NCI-H1092 (cell line): Measurements from ENCODE around the gene ARG2.
"Not testable (repeated sequence)": the region's sequence is repeated elsewhere in the genome, so short reads cannot be mapped to it uniquely, and the experiment has no call there.

Experiments used
- DNase-seq: peaks from one replicate; lab custom pipeline; 2025; lab: John Stamatoyannopoulos, UW

Gene ARG2

GRCh38 chr14:67586369-67586768, 33.4 kb upstream of the ARG2 start:
- no peak for DNase-seq

GRCh38 chr14:67589204-67589770, 30.4 kb upstream of the ARG2 start:
- DNase-seq = no peak

GRCh38 chr14:67593650-67594049, 26.1 kb upstream of the ARG2 start:
- DNase-seq = not testable (repeated sequence)

- DNase-seq = no peak
Observed at GRCh38 chr14:67595392-67595791, 24.3 kb upstream of the ARG2 start.

- DNase-seq = peak; percentile 87
Observed at GRCh38 chr14:67599698-67600561, 19.8 kb upstream of the ARG2 start, which contains the start of gene PIGH. PIGH (minus strand) TSS chr14:67600268; CDS start chr14:67600203, 65 bp downstream.

DNA sequence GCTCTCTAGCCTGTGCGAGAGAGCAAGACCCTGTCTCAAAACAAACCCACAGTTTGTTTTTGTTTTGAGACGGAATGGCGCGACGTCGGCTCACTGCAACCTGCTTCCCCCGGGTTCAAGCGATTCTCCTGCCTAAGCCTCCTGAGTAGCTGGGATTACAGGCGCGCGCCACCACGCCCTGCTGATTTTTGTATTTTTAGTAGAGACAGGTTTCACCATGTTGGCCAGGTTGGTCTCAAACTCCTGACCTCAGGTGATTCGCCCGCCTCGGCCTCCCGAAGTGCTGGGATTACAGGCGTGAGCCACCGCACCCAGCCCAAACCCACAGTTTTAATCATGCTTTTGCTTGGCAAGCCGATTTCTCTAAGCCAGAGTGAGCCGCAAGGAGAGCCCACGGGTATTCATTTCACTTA, 19.2 kb upstream of the ARG2 start:
- DNase-seq = not testable (repeated sequence)

DNA sequence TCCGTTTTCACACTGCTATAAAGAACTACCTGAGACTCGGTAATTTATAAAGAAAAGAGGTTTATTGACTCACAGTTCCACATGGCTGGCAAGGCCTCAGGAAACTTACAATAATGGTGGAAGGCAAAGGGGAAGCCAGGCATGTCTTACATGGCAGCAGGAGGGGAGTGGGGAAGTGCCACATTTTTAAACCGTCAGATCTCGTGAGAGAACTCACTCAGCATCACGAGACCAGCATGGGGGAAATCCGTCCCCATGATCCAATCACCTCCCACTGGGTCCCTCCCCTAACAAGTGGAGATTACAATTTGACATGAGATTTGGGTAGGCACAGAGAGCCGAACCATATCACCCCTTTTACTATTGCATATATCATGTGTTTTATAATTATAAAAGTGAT, 17.6 kb upstream of the ARG2 start:
- no peak for DNase-seq

DNA sequence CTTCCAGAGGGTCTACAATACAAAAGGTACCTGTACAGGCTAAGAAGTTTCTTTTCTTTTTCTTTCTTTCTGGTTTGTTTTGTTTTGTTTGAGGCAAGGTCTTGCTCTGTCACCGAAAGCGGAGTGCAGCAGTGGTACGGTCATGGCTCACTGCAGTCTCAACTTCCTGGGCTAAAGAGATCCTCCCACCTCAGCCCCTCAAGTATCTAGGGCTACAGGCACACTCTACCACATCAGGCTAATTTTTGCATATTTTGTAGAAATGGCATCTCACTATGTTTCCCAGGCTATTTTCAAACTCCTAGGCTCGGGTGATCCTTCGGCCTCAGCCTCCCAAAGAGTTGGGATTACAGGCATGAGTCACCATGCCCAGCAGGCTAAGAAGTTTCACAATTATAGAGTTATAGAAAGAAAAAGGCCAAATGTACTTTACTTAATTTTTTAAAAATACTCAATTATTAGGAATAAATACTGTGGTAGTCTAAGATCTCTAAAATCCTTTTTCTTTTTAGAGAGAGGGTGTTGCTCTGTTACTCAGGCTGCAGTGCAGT, 16.6 kb upstream of the ARG2 start:
- DNase-seq = no peak

- no peak for DNase-seq
Observed at GRCh38 chr14:67607646-67608045, 12.1 kb upstream of the ARG2 start.

DNA sequence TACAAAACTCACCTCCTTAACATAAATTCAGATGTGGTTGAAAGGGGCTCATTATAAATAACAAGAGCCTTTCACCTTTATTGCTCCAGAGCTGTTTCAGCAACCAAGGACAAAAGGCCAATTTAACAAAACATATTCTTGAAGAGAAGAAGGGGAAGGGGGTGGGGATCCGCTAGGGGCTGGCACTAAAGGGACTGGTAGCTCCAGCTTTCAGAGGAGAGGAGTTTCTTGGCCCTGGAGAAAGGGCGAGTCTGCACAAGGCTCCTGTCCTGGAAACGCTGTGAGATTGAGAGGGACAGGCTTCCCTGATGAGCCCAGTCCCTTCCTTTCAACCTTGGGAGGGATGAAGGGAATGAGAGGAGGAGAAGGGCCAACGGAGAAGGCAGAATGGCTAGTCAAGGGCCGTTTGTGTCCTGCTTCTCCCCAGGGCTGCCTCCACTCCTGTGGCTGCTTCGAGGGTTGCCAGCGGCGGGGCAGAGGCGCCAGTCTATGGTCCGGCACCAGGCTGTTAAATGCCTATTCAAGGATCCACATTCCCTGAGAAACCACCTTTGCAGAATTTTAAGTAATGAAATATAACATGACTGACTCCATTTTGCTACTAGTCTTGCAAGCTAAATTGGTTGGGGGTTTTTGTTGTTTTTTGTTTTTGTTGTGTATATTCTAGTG, 9.9 kb upstream of the ARG2 start:
- no peak for DNase-seq

DNA sequence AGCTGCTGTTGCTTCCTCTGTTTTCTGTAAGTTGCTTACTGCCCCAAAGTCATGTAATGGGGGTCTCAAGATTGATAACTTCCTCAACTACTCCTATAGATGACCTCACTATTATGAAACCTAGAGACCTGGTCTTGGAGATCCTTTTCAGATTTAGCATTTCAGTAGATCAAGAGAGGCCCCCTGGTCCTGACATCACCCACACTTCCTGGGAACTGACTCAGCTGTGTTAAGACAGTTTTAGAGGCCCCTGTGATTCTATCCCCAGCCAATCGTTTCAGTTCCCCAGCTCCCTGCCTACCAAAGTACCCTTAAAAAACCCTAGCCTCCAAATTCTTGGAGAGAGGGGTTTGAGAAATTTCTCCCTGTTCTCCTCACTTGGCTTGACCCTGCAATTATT, 9.2 kb upstream of the ARG2 start:
- no peak for DNase-seq

GRCh38 chr14:67618617-67619063, 1.1 kb upstream of the ARG2 start:
- peak; percentile 35 for DNase-seq

DNA sequence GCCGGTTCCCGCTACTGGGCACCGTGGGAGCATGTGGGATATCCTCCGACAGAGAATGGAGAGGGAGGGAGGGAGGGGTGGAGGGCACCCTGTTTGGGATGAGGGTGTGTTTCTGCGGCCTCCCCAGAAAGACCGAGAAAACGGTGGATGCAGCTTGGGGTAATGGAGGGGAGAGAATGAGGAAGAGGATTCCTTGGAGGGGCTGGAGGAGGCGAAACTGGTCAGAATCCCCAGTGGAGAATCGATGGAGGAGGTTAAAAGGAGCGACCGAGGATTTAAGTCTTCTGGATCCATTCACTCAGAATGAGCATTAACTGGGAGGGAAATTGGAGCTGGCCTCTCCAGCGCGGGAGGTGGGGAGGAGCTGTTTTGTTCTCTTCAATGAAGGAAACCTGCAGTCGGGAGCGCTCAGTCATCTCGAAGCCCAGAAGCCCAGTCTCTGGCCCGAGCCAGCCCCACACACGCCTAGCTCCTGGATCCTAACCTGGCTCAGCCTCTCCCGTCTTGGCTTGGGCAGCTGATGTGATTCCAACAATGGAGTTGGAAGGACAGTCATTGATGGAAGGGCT, 581 bp downstream of the ARG2 start:
- peak; percentile 17 for DNase-seq

DNA sequence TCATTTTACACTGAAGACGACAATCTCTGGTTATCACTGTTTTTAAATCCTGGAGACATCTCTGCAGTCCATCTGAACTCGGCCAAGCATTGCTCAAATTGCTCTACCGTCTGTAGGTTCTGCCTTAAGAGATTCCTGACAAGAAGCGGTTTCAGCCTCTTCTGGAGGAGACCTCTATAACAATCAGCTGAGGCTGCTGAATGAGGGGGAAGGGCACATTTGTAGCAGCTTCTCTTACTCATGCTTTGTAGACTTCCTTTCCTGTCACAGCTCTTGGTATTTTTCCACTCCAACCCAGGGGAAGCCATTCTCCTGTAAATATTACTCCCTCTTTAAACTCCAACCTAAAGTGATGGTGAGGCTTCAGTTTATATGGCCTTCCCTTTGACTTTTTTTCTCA, 3.0 kb downstream of the ARG2 start:
- no peak for DNase-seq

DNA sequence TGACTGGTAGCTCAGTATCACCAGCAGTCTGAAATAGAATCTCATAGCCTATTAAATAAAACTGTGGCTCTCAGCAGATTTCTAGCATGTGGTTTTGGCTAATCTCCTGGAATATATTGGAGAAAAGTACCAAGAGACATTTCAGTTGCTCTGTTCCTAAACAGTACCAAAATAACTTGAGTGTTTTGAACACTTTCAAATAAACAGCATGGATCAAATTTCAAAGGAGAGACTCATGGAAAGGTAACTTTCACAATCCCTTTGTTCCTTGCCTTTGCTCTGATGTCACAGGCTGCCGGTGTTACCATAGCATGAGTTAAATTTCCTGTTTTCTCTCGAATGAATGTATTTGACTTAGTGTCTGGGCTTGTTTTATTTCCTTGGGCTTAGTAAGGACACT, 3.4 kb downstream of the ARG2 start:
- no peak for DNase-seq

GRCh38 chr14:67626131-67626530, 6.4 kb downstream of the ARG2 start:
- DNase-seq = not testable (repeated sequence)

DNA sequence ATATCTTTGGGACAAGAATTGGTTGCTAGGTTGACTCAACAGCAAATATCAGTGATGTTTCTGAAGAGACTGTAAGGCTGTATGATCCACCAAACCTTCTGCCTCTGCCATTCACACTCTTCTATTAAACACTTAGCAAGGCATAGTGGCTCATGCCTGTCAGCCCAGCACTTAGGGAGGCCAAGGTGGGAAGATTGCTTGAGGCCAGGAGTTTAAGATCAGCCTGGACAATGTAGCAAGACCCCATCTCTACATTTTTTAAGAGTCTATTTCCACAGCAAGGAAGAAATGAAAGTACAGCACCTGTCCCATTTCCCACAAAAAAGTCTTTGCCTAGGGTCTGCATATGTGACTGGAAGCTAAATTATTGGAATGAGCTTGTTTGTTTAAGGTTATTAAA, 7.8 kb downstream of the ARG2 start:
- no peak for DNase-seq

- DNase-seq = no peak
Observed at GRCh38 chr14:67630186-67630585, 10.5 kb downstream of the ARG2 start.

DNA sequence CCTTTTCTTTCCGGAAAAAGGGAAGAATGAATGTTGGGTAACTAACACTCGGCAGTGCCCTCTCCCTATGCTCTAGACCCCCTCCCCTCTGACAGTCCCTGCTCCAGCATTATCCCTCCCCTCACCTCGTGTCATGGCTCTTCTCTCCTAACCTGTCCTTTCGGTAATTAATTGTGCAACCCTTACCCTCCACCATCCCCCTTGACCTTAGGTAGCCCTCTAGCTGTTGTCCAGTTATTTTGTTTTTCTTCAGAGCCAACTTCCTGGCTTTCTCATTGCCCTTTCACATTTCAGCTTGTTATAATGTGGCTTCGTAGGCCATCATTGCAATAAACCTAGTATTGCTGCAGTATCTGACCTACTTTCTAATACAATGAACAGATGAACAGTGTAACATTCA, 11.2 kb downstream of the ARG2 start:
- no peak for DNase-seq

DNA sequence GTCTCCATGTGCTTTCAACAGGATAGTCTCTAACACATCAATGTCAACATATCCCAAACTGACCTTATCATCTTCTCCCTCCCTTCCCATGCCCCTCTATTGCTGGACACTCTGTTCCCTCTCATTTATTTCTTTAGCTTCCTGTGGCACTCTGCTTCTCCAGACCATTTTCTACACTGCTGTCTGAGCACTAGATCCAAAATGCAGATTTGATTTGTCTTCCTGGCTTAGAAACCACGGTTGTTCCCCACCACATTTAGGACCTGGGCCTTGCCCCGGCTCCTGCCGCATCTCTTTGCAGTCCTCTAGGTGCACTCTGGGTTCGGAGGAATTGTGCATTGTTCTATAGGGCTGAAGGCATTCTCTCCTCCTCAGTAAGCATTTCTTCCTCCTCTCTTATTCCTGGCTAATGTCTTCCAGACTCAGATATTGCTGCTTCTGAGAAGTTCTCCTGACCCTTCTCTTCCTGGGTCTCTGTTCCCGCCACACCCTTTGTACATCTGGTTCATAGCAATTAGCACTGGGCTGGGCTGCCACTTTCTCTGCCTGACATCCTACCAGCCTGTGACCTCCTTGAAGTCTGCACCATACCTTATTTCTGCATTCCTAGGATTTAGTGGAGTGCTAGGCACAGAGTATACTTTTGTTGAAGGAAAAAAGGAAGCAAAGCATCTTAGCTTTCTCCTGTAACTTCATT, 13.9 kb downstream of the ARG2 start:
- DNase-seq = no peak

DNA sequence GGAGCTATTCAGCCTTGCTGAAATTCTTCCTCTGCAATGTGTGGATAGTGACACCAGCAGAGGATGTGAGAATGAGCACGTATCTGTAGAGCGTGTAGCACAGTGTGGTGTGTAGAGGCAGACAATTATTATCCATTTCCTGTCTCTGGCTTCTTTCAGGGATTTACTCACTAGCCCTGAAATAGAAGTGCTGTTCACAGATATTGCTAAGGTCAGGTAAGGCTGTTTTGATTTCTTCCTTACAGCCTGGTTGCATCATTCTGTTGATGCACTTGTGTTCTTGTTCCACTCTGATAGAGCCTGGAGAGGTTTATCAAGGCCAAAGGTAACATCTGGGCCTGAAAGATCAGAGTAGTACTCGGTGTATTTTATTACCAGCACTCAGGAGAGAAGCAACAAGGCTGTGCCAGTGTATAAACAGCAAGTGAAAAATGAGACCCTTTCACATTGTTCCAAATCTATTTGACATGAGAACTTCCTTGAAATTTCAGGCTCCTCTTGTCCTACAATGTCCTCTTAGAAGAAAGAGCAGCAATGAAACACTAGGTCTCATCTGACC, 16.7 kb downstream of the ARG2 start:
- no peak for DNase-seq
